GM21528 (cell line): ENCODE data around the gene TTLL3.
"Not testable (repeated sequence)": the region's sequence is repeated elsewhere in the genome, so short reads cannot be mapped to it uniquely, and the experiment has no call there.

ENCODE experiments used
- ATAC-seq: cut with Tn5 transposase; IDR thresholded peaks from one replicate; pipeline ENCODE4 v1.9.1; 2021; ENCODE audit warnings: mild to moderate bottlenecking, moderate library complexity; ENCODE audit not compliant: unreplicated experiment, low FRiP score

Gene TTLL3

GRCh38 chr3:9863058-9863772, 53.2 kb downstream of the TTLL3 start:
- ATAC-seq: no peak

- no peak for ATAC-seq
Observed at GRCh38 chr3:9864200-9864927, 54.3 kb downstream of the TTLL3 start.

- ATAC-seq: not testable (repeated sequence)
Observed at GRCh38 chr3:9865125-9865637, 55.1 kb downstream of the TTLL3 start.

GRCh38 chr3:9866639-9867038, 56.6 kb downstream of the TTLL3 start:
- ATAC-seq: no peak

GRCh38 chr3:9867106-9867505, 57.0 kb downstream of the TTLL3 start:
- no peak for ATAC-seq

- ATAC-seq: no peak
Observed at GRCh38 chr3:9869955-9870354, 59.9 kb downstream of the TTLL3 start.

- ATAC-seq: no peak
Observed at GRCh38 chr3:9870978-9871377, 60.9 kb downstream of the TTLL3 start.

- not testable (repeated sequence) for ATAC-seq
Observed at GRCh38 chr3:9872067-9872466, 62.0 kb downstream of the TTLL3 start.

- ATAC-seq: no peak
Observed at GRCh38 chr3:9875448-9875847, 65.4 kb downstream of the TTLL3 start.

- ATAC-seq: not testable (repeated sequence)
Observed at GRCh38 chr3:9876255-9876654, 66.2 kb downstream of the TTLL3 start.

GRCh38 chr3:9876991-9877390, 66.9 kb downstream of the TTLL3 start:
- ATAC-seq: no peak

- no peak for ATAC-seq
Observed at GRCh38 chr3:9878700-9879099, 68.6 kb downstream of the TTLL3 start.

- no peak for ATAC-seq
Observed at GRCh38 chr3:9879830-9880549, 69.9 kb downstream of the TTLL3 start, which contains the start of gene CIDEC. CIDEC (minus strand) TSS chr3:9880253; CDS start chr3:9878486, 1,767 bp downstream.

- ATAC-seq: no peak
Observed at GRCh38 chr3:9881441-9881840, 71.4 kb downstream of the TTLL3 start.

GRCh38 chr3:9883706-9884554, 73.9 kb downstream of the TTLL3 start:
- no peak for ATAC-seq

- no peak for ATAC-seq
Observed at GRCh38 chr3:9884555-9885165, 74.6 kb downstream of the TTLL3 start.
